Ishikawa (cell line): Measurements from ENCODE around the gene TMEM38A.

Experiments used
- CREB1 ChIP-seq: IDR thresholded peaks from 2 replicates; pipeline ENCODE4 v1.6.1; 2012; ENCODE audit warnings: low read depth
- EP300 ChIP-seq: IDR thresholded peaks from 2 replicates; pipeline ENCODE4 v1.6.1; 2012; ENCODE audit warnings: borderline replicate concordance
- FOXM1 ChIP-seq: IDR thresholded peaks from 2 replicates; pipeline ENCODE4 v1.6.1; 2012; ENCODE audit warnings: low read depth, borderline replicate concordance
- MAX ChIP-seq: IDR thresholded peaks from 2 replicates; pipeline ENCODE4 v1.6.1; 2012
- NFIC ChIP-seq: IDR thresholded peaks from 2 replicates; pipeline ENCODE4 v1.6.1; 2012
- REST ChIP-seq: IDR thresholded peaks from 2 replicates; pipeline ENCODE4 v1.6.1; 2012; ENCODE audit warnings: low read depth, mild to moderate bottlenecking
- TAF1 ChIP-seq: IDR thresholded peaks from 2 replicates; pipeline ENCODE4 v1.6.1; 2012; ENCODE audit warnings: low read depth, mild to moderate bottlenecking
- TCF12 ChIP-seq: IDR thresholded peaks from 2 replicates; pipeline ENCODE4 v1.6.1; 2012; ENCODE audit warnings: low read depth
- USF1 ChIP-seq: IDR thresholded peaks from 2 replicates; pipeline ENCODE4 v1.6.1; 2012
- YY1 ChIP-seq: IDR thresholded peaks from 2 replicates; pipeline ENCODE4 v1.6.1; 2012; ENCODE audit warnings: low read depth

- TF ChIP-seq TAF1 (no peak), FOXM1 (no peak), TCF12 (no peak), USF1 (no peak), YY1 (no peak), CREB1 (no peak), NFIC (no peak), EP300 (no peak), MAX (no peak), REST (no peak)
Observed at GRCh38 chr19:16652854-16653253, 8.1 kb upstream of the TMEM38A start.
